H1 (cell line): ENCODE data around the gene TSNAXIP1. TPM values are rescaled to one million over a fixed set of nuclear protein-coding genes. Genes with fewer than 3 reads are reported as not detected.

ENCODE experiments used
- BCL11A ChIP-seq, 2 experiments: IDR thresholded peaks; one replicate each; pipeline ENCODE4 v1.6.1; 2011; ENCODE audit warnings: low read depth in 2 of 2, low read length in 2 of 2, mild to moderate bottlenecking in 2 of 2
- EP300 ChIP-seq, 2 experiments: IDR thresholded peaks; 1 replicate in 1 of 2; 2 replicates in 1 of 2; pipeline ENCODE4 v1.6.1; 2011 to 2012; ENCODE audit warnings: low read depth in 2 of 2, low read length in 2 of 2, mild to moderate bottlenecking in 2 of 2, borderline replicate concordance in 1 of 2, inconsistent platforms in 1 of 2, moderate library complexity in 1 of 2
- KDM4A ChIP-seq: IDR thresholded peaks from one replicate; pipeline ENCODE4 v1.7.1; 2012; ENCODE audit warnings: low read depth, mild to moderate bottlenecking, moderate library complexity, low read length, inconsistent platforms; ENCODE audit not compliant: severe bottlenecking
- RFX5 ChIP-seq: IDR thresholded peaks from 2 replicates; pipeline ENCODE4 v1.6.1; 2011; ENCODE audit warnings: low read depth, low read length, improper control_type of control experiment, borderline replicate concordance
- RNF2 ChIP-seq: fragments of 200-900, 300-1000 bp; sonication (generic); IDR thresholded peaks from 2 replicates; pipeline ENCODE4 v1.7.1; 2016; ENCODE audit warnings: borderline replicate concordance, low read depth, mild to moderate bottlenecking, antibody characterized with exemption, low read length; ENCODE audit not compliant: poor library complexity, severe bottlenecking; ENCODE audit errors: missing control alignments
- polyA plus RNA-seq, 7 experiments: library from polyadenylated mRNA; depleted of rRNA in 3 of 7; stranded (reverse) in 5 of 7; unstranded in 2 of 7; fragments of >200 nt in 5 of 7; fragments of 200-250 nt in 2 of 7; gene quantifications; 1 replicate in 5 of 7; 2 replicates in 1 of 7; 4 replicates in 1 of 7; pipeline versions ENCODE4 v1.2.1 to v1.2.3, GENCODE V29; 2011 to 2013; ENCODE audit warnings: missing spikeins in 2 of 7, mixed read lengths in 2 of 7
- total RNA-seq: library from RNA; stranded (reverse); fragmentation: NEBNext Ultra II Directional; extraction: Animal tissue kit (Norgen Biotek cat#: 25700); gene quantifications from 2 replicates; pipeline ENCODE4 v1.2.1, GENCODE V29; 2021
- TF ChIP-seq, protein P1 (sequence below), 3 experiments: IDR thresholded peaks; 1 replicate in 2 of 3; 2 replicates in 1 of 3; pipeline versions ENCODE4 v1.5.1 to v1.6.1; 2011; ENCODE audit warnings: low read length in 3 of 3, mild to moderate bottlenecking in 3 of 3, inconsistent platforms in 2 of 3, low read depth in 1 of 3, moderate library complexity in 1 of 3; ENCODE audit not compliant: insufficient read depth in 1 of 3; ENCODE audit errors: control extremely low read depth in 1 of 3
- TF ChIP-seq, protein P2 (sequence below): fragments of 300-600 bp; sonication (generic); IDR thresholded peaks from 2 replicates; pipeline ENCODE4 v1.7.1; 2012; ENCODE audit warnings: low read length, moderate library complexity, mild to moderate bottlenecking, inconsistent platforms; ENCODE audit not compliant: insufficient replicate concordance

Gene TSNAXIP1
- total and polyA plus RNA-seq, 2 of the 8 experiments (the other 6 are each of a cell fraction or from before 2014, with no cell fraction given) = 0.37 to 0.94 TPM

DNA sequence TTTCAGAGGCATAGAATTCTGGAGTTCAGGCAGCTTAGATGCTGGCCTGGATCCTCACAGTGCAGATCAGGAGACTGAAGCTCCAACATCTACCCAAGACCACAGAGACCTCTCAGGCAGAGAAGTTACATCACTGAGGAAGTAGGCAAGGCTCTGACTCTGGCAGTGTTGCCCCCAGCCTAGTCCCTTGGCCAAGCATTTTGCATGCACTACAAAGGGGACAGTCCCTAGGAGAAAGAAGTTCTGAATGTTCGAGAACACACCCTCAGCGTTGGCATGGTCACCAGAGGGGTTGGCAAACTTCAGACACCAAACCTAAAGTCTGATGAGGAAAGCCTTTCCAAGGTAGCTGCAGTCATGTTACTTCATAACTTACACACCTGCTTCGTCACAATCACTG lies 2.8 kb upstream of the TSNAXIP1 start (continued):
- TF ChIP-seq, protein P1, sequence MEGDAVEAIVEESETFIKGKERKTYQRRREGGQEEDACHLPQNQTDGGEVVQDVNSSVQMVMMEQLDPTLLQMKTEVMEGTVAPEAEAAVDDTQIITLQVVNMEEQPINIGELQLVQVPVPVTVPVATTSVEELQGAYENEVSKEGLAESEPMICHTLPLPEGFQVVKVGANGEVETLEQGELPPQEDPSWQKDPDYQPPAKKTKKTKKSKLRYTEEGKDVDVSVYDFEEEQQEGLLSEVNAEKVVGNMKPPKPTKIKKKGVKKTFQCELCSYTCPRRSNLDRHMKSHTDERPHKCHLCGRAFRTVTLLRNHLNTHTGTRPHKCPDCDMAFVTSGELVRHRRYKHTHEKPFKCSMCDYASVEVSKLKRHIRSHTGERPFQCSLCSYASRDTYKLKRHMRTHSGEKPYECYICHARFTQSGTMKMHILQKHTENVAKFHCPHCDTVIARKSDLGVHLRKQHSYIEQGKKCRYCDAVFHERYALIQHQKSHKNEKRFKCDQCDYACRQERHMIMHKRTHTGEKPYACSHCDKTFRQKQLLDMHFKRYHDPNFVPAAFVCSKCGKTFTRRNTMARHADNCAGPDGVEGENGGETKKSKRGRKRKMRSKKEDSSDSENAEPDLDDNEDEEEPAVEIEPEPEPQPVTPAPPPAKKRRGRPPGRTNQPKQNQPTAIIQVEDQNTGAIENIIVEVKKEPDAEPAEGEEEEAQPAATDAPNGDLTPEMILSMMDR (IDR thresholded peaks at IDR 0.05; ENCODE audit: control extremely low read depth in 1 of 3, insufficient read depth in 1 of 3, low read depth in 1 of 3, low read length in 3 of 3) = no peak
- no peak for TF ChIP-seq RNF2
- no peak for TF ChIP-seq KDM4A
- no peak for TF ChIP-seq RFX5
- TF ChIP-seq, protein P2, sequence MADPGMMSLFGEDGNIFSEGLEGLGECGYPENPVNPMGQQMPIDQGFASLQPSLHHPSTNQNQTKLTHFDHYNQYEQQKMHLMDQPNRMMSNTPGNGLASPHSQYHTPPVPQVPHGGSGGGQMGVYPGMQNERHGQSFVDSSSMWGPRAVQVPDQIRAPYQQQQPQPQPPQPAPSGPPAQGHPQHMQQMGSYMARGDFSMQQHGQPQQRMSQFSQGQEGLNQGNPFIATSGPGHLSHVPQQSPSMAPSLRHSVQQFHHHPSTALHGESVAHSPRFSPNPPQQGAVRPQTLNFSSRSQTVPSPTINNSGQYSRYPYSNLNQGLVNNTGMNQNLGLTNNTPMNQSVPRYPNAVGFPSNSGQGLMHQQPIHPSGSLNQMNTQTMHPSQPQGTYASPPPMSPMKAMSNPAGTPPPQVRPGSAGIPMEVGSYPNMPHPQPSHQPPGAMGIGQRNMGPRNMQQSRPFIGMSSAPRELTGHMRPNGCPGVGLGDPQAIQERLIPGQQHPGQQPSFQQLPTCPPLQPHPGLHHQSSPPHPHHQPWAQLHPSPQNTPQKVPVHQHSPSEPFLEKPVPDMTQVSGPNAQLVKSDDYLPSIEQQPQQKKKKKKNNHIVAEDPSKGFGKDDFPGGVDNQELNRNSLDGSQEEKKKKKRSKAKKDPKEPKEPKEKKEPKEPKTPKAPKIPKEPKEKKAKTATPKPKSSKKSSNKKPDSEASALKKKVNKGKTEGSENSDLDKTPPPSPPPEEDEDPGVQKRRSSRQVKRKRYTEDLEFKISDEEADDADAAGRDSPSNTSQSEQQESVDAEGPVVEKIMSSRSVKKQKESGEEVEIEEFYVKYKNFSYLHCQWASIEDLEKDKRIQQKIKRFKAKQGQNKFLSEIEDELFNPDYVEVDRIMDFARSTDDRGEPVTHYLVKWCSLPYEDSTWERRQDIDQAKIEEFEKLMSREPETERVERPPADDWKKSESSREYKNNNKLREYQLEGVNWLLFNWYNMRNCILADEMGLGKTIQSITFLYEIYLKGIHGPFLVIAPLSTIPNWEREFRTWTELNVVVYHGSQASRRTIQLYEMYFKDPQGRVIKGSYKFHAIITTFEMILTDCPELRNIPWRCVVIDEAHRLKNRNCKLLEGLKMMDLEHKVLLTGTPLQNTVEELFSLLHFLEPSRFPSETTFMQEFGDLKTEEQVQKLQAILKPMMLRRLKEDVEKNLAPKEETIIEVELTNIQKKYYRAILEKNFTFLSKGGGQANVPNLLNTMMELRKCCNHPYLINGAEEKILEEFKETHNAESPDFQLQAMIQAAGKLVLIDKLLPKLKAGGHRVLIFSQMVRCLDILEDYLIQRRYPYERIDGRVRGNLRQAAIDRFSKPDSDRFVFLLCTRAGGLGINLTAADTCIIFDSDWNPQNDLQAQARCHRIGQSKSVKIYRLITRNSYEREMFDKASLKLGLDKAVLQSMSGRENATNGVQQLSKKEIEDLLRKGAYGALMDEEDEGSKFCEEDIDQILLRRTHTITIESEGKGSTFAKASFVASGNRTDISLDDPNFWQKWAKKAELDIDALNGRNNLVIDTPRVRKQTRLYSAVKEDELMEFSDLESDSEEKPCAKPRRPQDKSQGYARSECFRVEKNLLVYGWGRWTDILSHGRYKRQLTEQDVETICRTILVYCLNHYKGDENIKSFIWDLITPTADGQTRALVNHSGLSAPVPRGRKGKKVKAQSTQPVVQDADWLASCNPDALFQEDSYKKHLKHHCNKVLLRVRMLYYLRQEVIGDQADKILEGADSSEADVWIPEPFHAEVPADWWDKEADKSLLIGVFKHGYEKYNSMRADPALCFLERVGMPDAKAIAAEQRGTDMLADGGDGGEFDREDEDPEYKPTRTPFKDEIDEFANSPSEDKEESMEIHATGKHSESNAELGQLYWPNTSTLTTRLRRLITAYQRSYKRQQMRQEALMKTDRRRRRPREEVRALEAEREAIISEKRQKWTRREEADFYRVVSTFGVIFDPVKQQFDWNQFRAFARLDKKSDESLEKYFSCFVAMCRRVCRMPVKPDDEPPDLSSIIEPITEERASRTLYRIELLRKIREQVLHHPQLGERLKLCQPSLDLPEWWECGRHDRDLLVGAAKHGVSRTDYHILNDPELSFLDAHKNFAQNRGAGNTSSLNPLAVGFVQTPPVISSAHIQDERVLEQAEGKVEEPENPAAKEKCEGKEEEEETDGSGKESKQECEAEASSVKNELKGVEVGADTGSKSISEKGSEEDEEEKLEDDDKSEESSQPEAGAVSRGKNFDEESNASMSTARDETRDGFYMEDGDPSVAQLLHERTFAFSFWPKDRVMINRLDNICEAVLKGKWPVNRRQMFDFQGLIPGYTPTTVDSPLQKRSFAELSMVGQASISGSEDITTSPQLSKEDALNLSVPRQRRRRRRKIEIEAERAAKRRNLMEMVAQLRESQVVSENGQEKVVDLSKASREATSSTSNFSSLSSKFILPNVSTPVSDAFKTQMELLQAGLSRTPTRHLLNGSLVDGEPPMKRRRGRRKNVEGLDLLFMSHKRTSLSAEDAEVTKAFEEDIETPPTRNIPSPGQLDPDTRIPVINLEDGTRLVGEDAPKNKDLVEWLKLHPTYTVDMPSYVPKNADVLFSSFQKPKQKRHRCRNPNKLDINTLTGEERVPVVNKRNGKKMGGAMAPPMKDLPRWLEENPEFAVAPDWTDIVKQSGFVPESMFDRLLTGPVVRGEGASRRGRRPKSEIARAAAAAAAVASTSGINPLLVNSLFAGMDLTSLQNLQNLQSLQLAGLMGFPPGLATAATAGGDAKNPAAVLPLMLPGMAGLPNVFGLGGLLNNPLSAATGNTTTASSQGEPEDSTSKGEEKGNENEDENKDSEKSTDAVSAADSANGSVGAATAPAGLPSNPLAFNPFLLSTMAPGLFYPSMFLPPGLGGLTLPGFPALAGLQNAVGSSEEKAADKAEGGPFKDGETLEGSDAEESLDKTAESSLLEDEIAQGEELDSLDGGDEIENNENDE = no peak
- TF ChIP-seq BCL11A (IDR thresholded peaks at IDR 0.05; ENCODE audit: low read depth in 2 of 2, low read length in 2 of 2) = no peak
- no peak for TF ChIP-seq EP300 (IDR thresholded peaks at IDR 0.05; ENCODE audit: borderline replicate concordance in 1 of 2, low read depth in 2 of 2, low read length in 2 of 2)
